ENCODE results near the gene SIRT6. TPM values are rescaled to one million over a fixed set of nuclear protein-coding genes. Genes with fewer than 3 reads are reported as not detected.

SIRT6 gene
- total RNA-seq, 3 donors from 2014 or later, result 21.5 to 29.8 (median 25.6) TPM

GRCh38 chr19:4183967-4184717 lies 1.8 kb upstream of the SIRT6 start:
- intact Hi-C loops (cut with DNase I; ENCODE audit: low total_unique reads), result no loop called here

GRCh38 chr19:4181053-4181508 lies 1.3 kb downstream of the SIRT6 start:
- H3K27ac ChIP-seq, result no peak overlapping the region
- H3K9me3 ChIP-seq, result no peaks in the 10 kb centered on the region
- H3K27me3 ChIP-seq, result no peaks in the 10 kb centered on the region
- DNase-seq (ENCODE audit: low spot score in 2 of 2), result no peak
- no peak for TF ChIP-seq CTCF (IDR thresholded peaks at IDR 0.05)
- TF ChIP-seq POLR2AphosphoS5 (IDR thresholded peaks at IDR 0.05), result no peak
- TF ChIP-seq POLR2A (IDR thresholded peaks at IDR 0.05), result no peak
- H3K4me1 ChIP-seq, result peaks cover 0 to 17% of the 10 kb centered on the region in 2 donors
- peak overlapping the region in 2 of 3 donors; percentile 84 to 95 for H3K4me3 ChIP-seq
- no peaks in the 10 kb centered on the region for H3K36me3 ChIP-seq
- intact Hi-C loops (cut with DNase I; ENCODE audit: low total_unique reads), result no loop called here

More at GRCh38 chr19:4183967-4184717, 1.8 kb upstream of the SIRT6 start:
- no peak for DNase-seq (ENCODE audit: low spot score in 2 of 2)
- no peak for TF ChIP-seq POLR2AphosphoS5 (IDR thresholded peaks at IDR 0.05)
- TF ChIP-seq POLR2A (IDR thresholded peaks at IDR 0.05), result no peak
- no peak for TF ChIP-seq CTCF (IDR thresholded peaks at IDR 0.05)
- Histone ChIP-seq H3K27me3 (no peaks in the 10 kb centered on the region), H3K27ac (no peak overlapping the region), H3K9me3 (no peaks in the 10 kb centered on the region), H3K4me3 (no peak overlapping the region), H3K4me1 (peaks cover 0 to 17% of the 10 kb centered on the region in 2 donors), H3K36me3 (no peaks in the 10 kb centered on the region)

- intact Hi-C loops (cut with DNase I; ENCODE audit: low total_unique reads), result loop anchor here (2.0 to 5.0 kb wide), 2 partner anchors 72 to 1983 kb away; no protein-coding TSS in a partner anchor
- H3K9me3 ChIP-seq, result no peaks in the 10 kb centered on the region
- TF ChIP-seq POLR2A (IDR thresholded peaks at IDR 0.05) (no peak), CTCF (IDR thresholded peaks at IDR 0.05) (no peak), POLR2AphosphoS5 (IDR thresholded peaks at IDR 0.05) (no peak)
- DNase-seq (ENCODE audit: low spot score in 2 of 2), result no peak
- no peak overlapping the region for H3K27ac ChIP-seq
- H3K36me3 ChIP-seq, result peaks cover 11% of the 10 kb centered on the region
- H3K27me3 ChIP-seq, result no peaks in the 10 kb centered on the region
- peaks cover 0 to 17% of the 10 kb centered on the region in 2 donors for H3K4me1 ChIP-seq
- no peak overlapping the region for H3K4me3 ChIP-seq
Measured at GRCh38 chr19:4178990-4179389, 3.4 kb downstream of the SIRT6 start.

GRCh38 chr19:4177146-4177545 lies 5.2 kb downstream of the SIRT6 start:
- Histone ChIP-seq H3K27ac (no peak overlapping the region), H3K36me3 (peaks cover 11% of the 10 kb centered on the region), H3K9me3 (no peaks in the 10 kb centered on the region), H3K4me1 (peaks cover 0 to 11% of the 10 kb centered on the region in 2 donors), H3K4me3 (no peak overlapping the region), H3K27me3 (no peaks in the 10 kb centered on the region)
- DNase-seq (ENCODE audit: low spot score in 2 of 2), result no peak
- intact Hi-C loops (cut with DNase I; ENCODE audit: low total_unique reads), result loop anchor here (5.0 kb wide), 1 partner anchor 1985 kb away; no protein-coding TSS in a partner anchor
- TF ChIP-seq CTCF (IDR thresholded peaks at IDR 0.05), result no peak
- no peak for TF ChIP-seq POLR2A (IDR thresholded peaks at IDR 0.05)
- TF ChIP-seq POLR2AphosphoS5 (IDR thresholded peaks at IDR 0.05), result no peak

- Histone ChIP-seq H3K4me1 (no peaks in the 10 kb centered on the region), H3K36me3 (peaks cover 11% of the 10 kb centered on the region), H3K4me3 (no peak overlapping the region), H3K27ac (no peak overlapping the region), H3K27me3 (peaks cover 0 to 9% of the 10 kb centered on the region in 2 donors), H3K9me3 (no peaks in the 10 kb centered on the region)
- TF ChIP-seq CTCF (IDR thresholded peaks at IDR 0.05), result no peak
- no peak for TF ChIP-seq POLR2AphosphoS5 (IDR thresholded peaks at IDR 0.05)
- TF ChIP-seq POLR2A (IDR thresholded peaks at IDR 0.05), result no peak
- no peak for DNase-seq (ENCODE audit: low spot score in 2 of 2)
- intact Hi-C loops (cut with DNase I; ENCODE audit: low total_unique reads), result loop anchor here (5.0 kb wide), 1 partner anchor 1987 kb away; no protein-coding TSS in a partner anchor
Measured at GRCh38 chr19:4175669-4175931, 6.8 kb downstream of the SIRT6 start.
